ENCODE results near the gene AAK1.
"Not testable (repeated sequence)": the region's sequence is repeated elsewhere in the genome, so short reads cannot be mapped to it uniquely, and the experiment has no call there.

The AAK1 gene

DNA sequence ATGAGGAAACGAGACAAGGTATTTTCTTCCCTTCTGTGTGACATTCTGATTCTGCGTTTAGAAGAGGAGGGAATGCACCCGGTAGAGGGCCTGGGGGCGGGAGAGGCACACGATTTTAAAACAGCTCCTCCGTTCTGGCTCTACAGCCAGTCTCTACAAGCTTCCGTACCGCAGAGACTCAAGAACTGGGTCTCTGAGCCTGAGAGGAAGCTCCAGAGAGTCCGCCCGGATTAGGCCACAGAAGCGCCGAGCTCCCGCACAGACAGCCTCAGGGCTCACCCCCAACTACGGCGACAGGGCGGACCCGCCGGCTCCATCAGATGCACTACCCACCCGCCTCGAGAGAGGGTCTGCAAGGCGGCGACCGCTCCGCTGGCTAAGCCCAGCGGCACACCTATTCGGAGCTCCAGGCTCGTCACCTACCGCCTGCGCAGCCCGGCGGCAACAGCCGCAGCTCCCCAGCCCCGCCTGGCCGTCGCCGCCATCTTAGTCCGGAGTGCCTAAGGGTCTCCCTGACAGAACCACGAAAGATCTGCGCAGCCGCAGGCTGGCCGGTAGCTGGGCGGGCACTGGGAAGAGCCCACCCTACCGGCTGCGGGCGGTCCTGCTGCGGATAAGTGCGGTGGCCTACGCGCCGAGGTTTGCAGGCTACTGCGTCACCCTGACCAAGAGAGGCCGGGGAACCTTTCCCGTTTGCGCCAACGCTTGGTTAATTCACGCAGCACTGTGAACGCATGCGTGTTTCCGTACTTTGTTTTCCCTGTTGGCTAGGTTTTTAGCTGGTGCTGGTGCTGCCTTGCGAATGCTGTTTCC, 206.4 kb downstream of the AAK1 start, which contains the start of gene NFU1:
Gene NFU1, minus strand, starts transcription at position 498 of the 813 bp plus-strand sequence. Its CDS starts 13 bp downstream, at position 485.
- DNase-seq, result peak; percentile 78 to 82

DNA sequence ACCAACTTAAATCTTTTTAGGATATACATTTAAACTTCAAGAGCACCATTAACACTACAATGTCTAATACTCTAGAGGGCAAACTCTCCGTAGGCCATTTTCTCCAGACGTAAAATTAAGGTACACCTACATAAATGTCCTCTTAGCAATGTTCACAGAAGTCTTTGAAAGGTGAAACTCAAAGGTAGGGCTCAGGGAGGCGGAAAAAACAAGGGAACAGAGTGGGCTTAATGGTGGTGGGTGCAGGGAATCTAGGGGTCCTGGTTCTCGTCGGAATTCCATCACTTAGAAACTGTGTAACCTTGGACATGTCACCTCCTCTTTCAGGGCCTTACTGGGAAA, 207.0 kb downstream of the AAK1 start:
- DNase-seq, result no peak

DNA sequence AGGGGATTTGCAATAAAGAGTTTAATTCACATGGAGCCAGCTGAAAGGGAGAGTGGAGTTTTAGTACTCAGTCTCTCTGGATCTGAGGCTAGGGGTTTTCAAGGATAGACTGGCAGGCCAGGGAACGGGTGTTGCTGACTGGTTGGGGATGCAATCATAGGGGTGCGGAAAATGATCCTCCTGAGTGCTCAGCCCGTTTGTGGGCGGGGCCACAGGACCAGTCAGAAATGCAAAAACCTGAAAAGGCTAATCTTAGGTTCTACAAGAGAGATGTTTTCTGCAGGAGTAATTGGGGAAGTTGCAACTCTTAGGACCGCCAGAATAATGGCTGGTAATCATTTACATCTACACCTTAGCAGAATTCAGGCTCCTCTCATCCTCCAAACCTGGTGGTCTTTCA, 208.8 kb downstream of the AAK1 start:
- DNase-seq, result no peak

DNA sequence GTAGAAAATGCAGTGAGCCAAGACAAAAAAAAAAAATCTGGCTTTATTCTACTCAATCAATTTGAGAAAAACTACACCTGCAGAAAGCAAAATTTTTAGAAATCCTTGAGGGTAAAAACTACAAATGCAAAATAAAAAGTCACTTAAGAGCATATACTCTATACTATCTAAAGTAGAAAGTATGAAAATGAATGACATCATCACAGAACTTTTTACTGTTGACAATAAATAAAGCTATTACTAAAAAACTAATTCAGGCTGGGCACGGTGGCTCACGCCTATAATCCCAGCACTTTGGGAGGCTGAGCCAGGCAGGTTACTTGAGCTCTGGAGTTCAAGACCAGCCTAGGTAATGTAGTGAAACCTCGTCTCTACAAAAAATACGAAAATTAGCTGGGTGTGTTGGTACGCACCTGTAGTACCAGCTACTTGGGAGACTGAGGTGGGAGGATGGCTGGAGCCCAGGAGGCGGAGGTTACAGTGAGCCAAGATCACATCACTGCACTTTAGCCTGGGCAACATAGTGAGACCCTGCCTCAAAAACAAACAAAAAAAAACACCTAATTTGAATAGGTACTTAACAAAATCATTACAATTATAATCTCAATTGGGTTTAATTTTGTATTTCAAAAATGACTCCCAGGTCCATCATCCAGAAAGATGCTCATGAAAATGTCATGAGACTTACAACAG, 213.9 kb downstream of the AAK1 start:
- DNase-seq, result no peak

DNA sequence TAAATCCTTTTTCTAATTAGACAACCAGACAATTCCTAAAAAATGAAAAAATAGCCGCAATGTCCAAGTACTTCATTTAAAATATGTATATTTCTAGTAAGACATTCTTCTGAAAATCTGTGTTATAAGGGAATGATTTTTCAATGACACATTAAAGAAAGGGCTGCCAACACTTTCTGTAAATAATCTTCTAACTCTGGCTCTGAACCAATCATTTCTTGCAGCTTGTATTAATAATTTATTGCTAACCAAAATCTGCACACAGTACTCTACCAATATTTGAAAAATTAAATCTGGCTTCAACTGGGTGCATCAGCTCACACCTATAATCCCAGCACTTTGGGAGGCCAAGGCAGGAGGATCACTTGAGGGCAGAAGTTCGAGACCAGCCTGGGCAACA, 214.6 kb downstream of the AAK1 start:
- DNase-seq, result no peak

DNA sequence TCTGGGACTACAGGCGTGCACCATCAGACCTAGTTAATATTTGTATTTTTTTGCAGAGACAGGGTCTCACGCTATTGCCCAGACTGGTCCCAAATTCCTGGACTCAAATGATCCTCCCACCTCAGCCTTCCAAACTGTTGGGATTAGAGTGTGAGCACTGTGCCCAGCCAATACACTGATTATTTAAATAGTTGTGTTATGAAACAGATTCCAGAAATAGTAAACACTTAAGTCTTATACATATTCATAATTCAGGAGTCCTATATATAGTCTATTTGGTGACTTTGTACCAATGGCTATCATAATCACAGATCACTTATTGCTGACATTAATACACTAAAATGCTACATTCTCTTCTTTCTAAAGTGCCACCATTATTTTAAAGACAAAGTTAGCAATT, 219.1 kb downstream of the AAK1 start:
- no peak for DNase-seq

DNA sequence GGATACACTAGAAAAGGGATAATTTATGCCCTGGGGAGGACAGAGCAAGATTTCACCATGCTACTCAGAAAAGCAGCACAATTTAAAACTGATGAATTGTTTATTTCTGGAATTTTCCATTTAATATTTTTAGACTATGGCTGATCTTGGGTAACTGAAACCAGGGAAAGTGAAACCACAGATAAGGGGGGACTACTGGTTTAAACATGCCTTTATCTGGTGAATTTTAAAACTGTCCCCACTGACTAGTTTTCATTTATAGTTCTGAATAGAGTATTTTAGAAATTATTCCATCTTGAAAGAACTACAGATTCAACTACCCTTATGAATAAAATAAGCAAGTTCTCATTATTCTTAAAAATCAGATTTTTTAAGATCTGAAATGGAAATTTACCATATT, 221.3 kb downstream of the AAK1 start:
- no peak for DNase-seq

DNA sequence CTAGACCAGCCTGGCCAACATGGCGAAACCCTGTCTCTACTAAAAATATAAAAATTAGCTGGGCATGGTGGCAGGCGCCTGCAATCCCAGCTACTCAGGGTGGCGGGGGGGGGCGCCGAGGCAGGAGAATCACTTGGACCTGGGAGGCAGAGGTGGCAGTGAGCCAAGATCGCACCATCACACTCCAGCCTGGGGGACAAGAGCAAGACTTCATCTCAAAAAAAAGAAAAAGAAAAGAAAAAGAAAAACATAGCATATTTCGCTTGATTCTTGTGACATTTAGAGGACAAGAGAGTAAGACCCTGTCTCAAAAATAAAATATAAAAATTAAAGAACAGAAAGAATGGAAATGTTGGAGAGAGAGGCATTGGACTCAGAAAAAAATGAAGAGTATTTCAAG, 224.4 kb downstream of the AAK1 start:
- not testable (repeated sequence) for DNase-seq

DNA sequence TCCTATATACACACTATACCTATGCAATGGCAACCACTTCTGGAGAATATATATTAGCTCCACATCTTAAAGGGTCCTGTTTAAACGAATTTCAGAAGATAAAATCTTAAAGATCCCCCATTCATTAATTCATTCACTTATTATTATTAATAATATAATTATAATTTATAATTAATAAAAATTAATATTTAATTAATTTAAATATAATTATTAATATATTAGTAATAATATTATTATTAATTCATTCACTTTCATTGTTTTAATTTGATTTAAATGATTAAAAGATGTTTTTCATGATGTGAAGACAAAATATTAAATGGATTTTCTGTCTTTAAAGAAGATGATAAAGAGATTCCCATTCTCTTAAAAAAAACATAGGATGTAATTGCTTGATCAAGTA, 227.4 kb downstream of the AAK1 start:
- DNase-seq, result no peak

Data from NCI-H187 (cell line).